Calu3 (cell line): Measurements from ENCODE around the gene PHPT1. TPM values are rescaled to one million over a fixed set of nuclear protein-coding genes. Genes with fewer than 3 reads are reported as not detected.
A peak's percentile ranks its signal among the peaks of the same experiment; 100 is the strongest.
"Not testable (repeated sequence)": the region's sequence is repeated elsewhere in the genome, so short reads cannot be mapped to it uniquely, and the experiment has no call there.

Experiments used
- BruUV-seq: library from RNA; stranded (reverse); fragments of 400-500 nt; replicated peaks from 2 replicates; lab custom pipeline; 2021; lab: Mats Ljungman, UMichigan
- CTCF ChIA-PET: fragments of 300-600 bp; sonication (Branson Sonifier 250); formaldehyde crosslinking; loops from one replicate; lab custom pipeline; 2022; ENCODE audit warnings: antibody characterized with exemption; lab: Charles Lee
- DNase-seq: peaks from one replicate; pipeline ENCODE4 v3.0.0; 2022
- H3K27ac Mint-ChIP-seq: one replicate; pipeline ENCODE4 v1.8.0; 2022; ENCODE audit warnings: mixed read lengths; ENCODE audit not compliant: unreplicated experiment
- H3K27me3 Mint-ChIP-seq: one replicate; pipeline ENCODE4 v1.8.0; 2022; ENCODE audit warnings: mixed read lengths; ENCODE audit not compliant: unreplicated experiment
- H3K36me3 Mint-ChIP-seq: one replicate; pipeline ENCODE4 v1.8.0; 2022; ENCODE audit warnings: mild to moderate bottlenecking, moderate library complexity, mixed read lengths; ENCODE audit not compliant: insufficient read depth, unreplicated experiment
- H3K4me1 Mint-ChIP-seq: one replicate; pipeline ENCODE4 v1.8.0; 2022; ENCODE audit warnings: mild to moderate bottlenecking, low read depth, mixed read lengths; ENCODE audit not compliant: unreplicated experiment
- H3K4me3 Mint-ChIP-seq: one replicate; pipeline ENCODE4 v1.8.0; 2022; ENCODE audit warnings: mild to moderate bottlenecking, low read depth, moderate library complexity, mixed read lengths; ENCODE audit not compliant: unreplicated experiment
- H3K9me3 Mint-ChIP-seq: one replicate; pipeline ENCODE4 v1.8.0; 2022; ENCODE audit warnings: low read depth, mixed read lengths; ENCODE audit not compliant: unreplicated experiment
- CTCF ChIP-seq: fragments of 200-600 bp; IDR thresholded peaks from one replicate; pipeline ENCODE4 v1.8.0; 2022; ENCODE audit warnings: antibody characterized with exemption; ENCODE audit not compliant: unreplicated experiment
- intact Hi-C: fragments of 100-400 bp; cut with micrococcal nuclease; formaldehyde crosslinking; loops from one replicate; pipeline ENCODE4 v1.10.0; 2022; ENCODE audit not compliant: unreplicated experiment
- total RNA-seq: library from RNA; stranded (reverse); gene quantifications from 2 replicates; pipeline ENCODE4 v1.2.3, GENCODE V29; 2022

Gene PHPT1
- total RNA-seq, 1 experiment from 2014 or later, result 48.7 TPM

- BruUV-seq, H3K27ac Mint-ChIP-seq, intact Hi-C loops, H3K27me3 Mint-ChIP-seq, H3K9me3 Mint-ChIP-seq: not testable (repeated sequence)
- H3K4me3 Mint-ChIP-seq, result peak overlapping the region; percentile 64
- peaks cover 54% of the 10 kb centered on the region for H3K36me3 Mint-ChIP-seq
- DNase-seq, result peak; percentile 61
- CTCF ChIA-PET, result interaction anchor here (1.6 kb wide), 1 partner anchor 191 kb away, joined by 4 read pairs; no protein-coding TSS in a partner anchor
- TF ChIP-seq CTCF, result peak; percentile 66
- peaks cover 13% of the 10 kb centered on the region for H3K4me1 Mint-ChIP-seq
These were observed 5.1 kb upstream of the PHPT1 start for GRCh38 chr9:136843801-136844740.

GRCh38 chr9:136844761-136845464, 4.3 kb upstream of the PHPT1 start:
- H3K36me3 Mint-ChIP-seq, result peaks cover 62% of the 10 kb centered on the region
- TF ChIP-seq CTCF, result no peak
- intact Hi-C loops, result no loop called here
- BruUV-seq, result no TSS peak
- no peak overlapping the region for H3K4me3 Mint-ChIP-seq
- H3K27ac Mint-ChIP-seq, result no peak overlapping the region
- CTCF ChIA-PET, result no interaction called here
- H3K27me3 Mint-ChIP-seq, result no peaks in the 10 kb centered on the region
- H3K4me1 Mint-ChIP-seq, result peaks cover 9% of the 10 kb centered on the region
- no peaks in the 10 kb centered on the region for H3K9me3 Mint-ChIP-seq
- DNase-seq, result no peak

- no TSS peak for BruUV-seq
- CTCF ChIA-PET, result no interaction called here
- no peak for TF ChIP-seq CTCF
- Mint-ChIP-seq H3K36me3 (peaks cover 68% of the 10 kb centered on the region), H3K4me3 (no peak overlapping the region), H3K27ac (no peak overlapping the region), H3K9me3 (no peaks in the 10 kb centered on the region), H3K27me3 (no peaks in the 10 kb centered on the region), H3K4me1 (peaks cover 5% of the 10 kb centered on the region)
- DNase-seq, result no peak
- intact Hi-C loops, result no loop called here
These were observed 3.5 kb upstream of the PHPT1 start for GRCh38 chr9:136845465-136846260.
